HepG2 (cell line): ENCODE data around the gene SEMA4B. TPM values are rescaled to one million over a fixed set of nuclear protein-coding genes. Genes with fewer than 3 reads are reported as not detected.

Experiments used
- DMAP1 ChIP-seq: IDR thresholded peaks from 2 replicates; pipeline ENCODE4 v1.6.1; 2016
- ETV5 ChIP-seq: IDR thresholded peaks from 2 replicates; pipeline ENCODE4 v1.6.1; 2018; ENCODE audit warnings: missing biosample characterization, missing genetic modification reagents, inconsistent platforms, borderline replicate concordance
- HDAC2 ChIP-seq: sonication (generic); formaldehyde crosslinking; IDR thresholded peaks from 2 replicates; pipeline ENCODE4 v1.4.0; 2020; ENCODE audit warnings: missing genetic modification reagents
- IKZF4 ChIP-seq: sonication (generic); formaldehyde crosslinking; IDR thresholded peaks from 2 replicates; pipeline ENCODE4 v1.5.1; 2020; ENCODE audit warnings: borderline replicate concordance, mild to moderate bottlenecking, low read depth, missing genetic modification reagents; ENCODE audit errors: not compliant biosample characterization
- KAT8 ChIP-seq: IDR thresholded peaks from 2 replicates; pipeline ENCODE4 v1.6.1; 2016; ENCODE audit warnings: missing genetic modification reagents, missing compliant biosample characterization
- KLF6 ChIP-seq: IDR thresholded peaks from 2 replicates; pipeline ENCODE4 v1.8.0; 2016; ENCODE audit warnings: missing biosample characterization, missing genetic modification reagents
- MTF2 ChIP-seq: sonication (generic); formaldehyde crosslinking; IDR thresholded peaks from 2 replicates; pipeline ENCODE4 v1.5.0; 2020; ENCODE audit warnings: missing genetic modification reagents, borderline replicate concordance
- POLR2A ChIP-seq, 2 experiments: IDR thresholded peaks; 2 replicates each; pipeline ENCODE4 v1.6.1; 2011; ENCODE audit warnings: low read depth in 2 of 2, low read length in 2 of 2, mild to moderate bottlenecking in 1 of 2, moderate library complexity in 1 of 2; ENCODE audit not compliant: insufficient read depth in 1 of 2
- PRMT3 ChIP-seq: sonication (generic); formaldehyde crosslinking; IDR thresholded peaks from 2 replicates; pipeline ENCODE4 v1.8.1; 2022; ENCODE audit warnings: low read depth, mild to moderate bottlenecking, moderate library complexity, missing genetic modification reagents, borderline replicate concordance
- RFX1 ChIP-seq: fragments of 450-650 bp; IDR thresholded peaks from 2 replicates; pipeline ENCODE4 v1.6.1; 2017
- RFX3 ChIP-seq: IDR thresholded peaks from 2 replicates; pipeline ENCODE4 v1.6.1; 2016; ENCODE audit warnings: missing biosample characterization, missing genetic modification reagents
- RXRB ChIP-seq: IDR thresholded peaks from 2 replicates; pipeline ENCODE4 v1.6.1; 2016; ENCODE audit warnings: borderline replicate concordance, missing genetic modification reagents, missing compliant biosample characterization
- SP140L ChIP-seq: sonication (generic); formaldehyde crosslinking; IDR thresholded peaks from 2 replicates; pipeline ENCODE4 v1.4.0; 2020; ENCODE audit warnings: missing genetic modification reagents, borderline replicate concordance
- TGIF2 ChIP-seq: IDR thresholded peaks from 2 replicates; pipeline ENCODE4 v1.6.1; 2016; ENCODE audit warnings: control low read depth, missing compliant biosample characterization
- ZNF329 ChIP-seq: sonication (generic); formaldehyde crosslinking; IDR thresholded peaks from 2 replicates; pipeline ENCODE4 v1.9.0; 2021; ENCODE audit warnings: low read depth, mild to moderate bottlenecking, missing genetic modification reagents
- ZNF337 ChIP-seq: sonication (generic); formaldehyde crosslinking; IDR thresholded peaks from 2 replicates; pipeline ENCODE4 v1.5.1; 2020; ENCODE audit warnings: missing genetic modification reagents, low read depth, mild to moderate bottlenecking, borderline replicate concordance
- ZNF468 ChIP-seq: sonication (generic); formaldehyde crosslinking; IDR thresholded peaks from 2 replicates; pipeline ENCODE4 v1.8.0; 2022; ENCODE audit warnings: mild to moderate bottlenecking, moderate library complexity, missing genetic modification reagents
- ZNF598 ChIP-seq: sonication (generic); formaldehyde crosslinking; IDR thresholded peaks from 2 replicates; pipeline ENCODE4 v1.5.1; 2020; ENCODE audit warnings: mild to moderate bottlenecking, missing genetic modification reagents, borderline replicate concordance
- ZNF605 ChIP-seq: sonication (generic); formaldehyde crosslinking; IDR thresholded peaks from 2 replicates; pipeline ENCODE4 v1.8.0; 2022; ENCODE audit warnings: mild to moderate bottlenecking, missing genetic modification reagents
- ZNF703 ChIP-seq: sonication (generic); formaldehyde crosslinking; IDR thresholded peaks from 2 replicates; pipeline ENCODE4 v1.5.1; 2020; ENCODE audit warnings: missing genetic modification reagents, mild to moderate bottlenecking, moderate library complexity, borderline replicate concordance
- ZNF777 ChIP-seq: sonication (generic); formaldehyde crosslinking; IDR thresholded peaks from 2 replicates; pipeline ENCODE4 v1.4.0; 2020; ENCODE audit warnings: missing genetic modification reagents
- ZNF816 ChIP-seq: sonication (generic); formaldehyde crosslinking; IDR thresholded peaks from 2 replicates; pipeline ENCODE4 v1.8.0; 2022; ENCODE audit warnings: missing genetic modification reagents, mild to moderate bottlenecking, borderline replicate concordance
- polyA plus RNA-seq, 8 experiments: library from polyadenylated mRNA; depleted of rRNA in 3 of 8; stranded (reverse) in 7 of 8; unstranded in 1 of 8; fragments of >200 nt; fragmentation: Illumina TruSeq in 4 of 8; extraction: Trizol in 4 of 8; gene quantifications; 2 replicates each; pipeline versions ENCODE4 v1.2.1 to v1.2.3, GENCODE V29; 2011 to 2016; ENCODE audit warnings: low read depth in 4 of 8, missing spikeins in 1 of 8, mixed read lengths in 1 of 8; ENCODE audit not compliant: insufficient read depth in 1 of 8
- total RNA-seq, 5 experiments: library from RNA; depleted of rRNA; stranded (reverse); fragments of >200 nt; fragmentation: Illumina TruSeq; extraction: Trizol; gene quantifications; 2 replicates each; pipeline ENCODE4 v1.2.3, GENCODE V29; 2016; ENCODE audit warnings: low read depth in 1 of 5
- TF ChIP-seq, protein P1 (sequence below): sonication (generic); formaldehyde crosslinking; IDR thresholded peaks from 2 replicates; pipeline ENCODE4 v1.4.0; 2020; ENCODE audit warnings: mild to moderate bottlenecking, missing genetic modification reagents
- TF ChIP-seq, protein P2 (sequence below): IDR thresholded peaks from 2 replicates; pipeline ENCODE4 v1.6.1; 2012; ENCODE audit warnings: inconsistent platforms
- TF ChIP-seq, protein P3 (sequence below): sonication (generic); formaldehyde crosslinking; IDR thresholded peaks from 2 replicates; pipeline ENCODE4 v1.5.0; 2020; ENCODE audit warnings: missing genetic modification reagents

SEMA4B gene
- total and polyA plus RNA-seq, 2 of the 13 experiments (the other 11 are each of a cell fraction or from before 2014, with no cell fraction given) = 2.1 to 17.0 TPM

DNA sequence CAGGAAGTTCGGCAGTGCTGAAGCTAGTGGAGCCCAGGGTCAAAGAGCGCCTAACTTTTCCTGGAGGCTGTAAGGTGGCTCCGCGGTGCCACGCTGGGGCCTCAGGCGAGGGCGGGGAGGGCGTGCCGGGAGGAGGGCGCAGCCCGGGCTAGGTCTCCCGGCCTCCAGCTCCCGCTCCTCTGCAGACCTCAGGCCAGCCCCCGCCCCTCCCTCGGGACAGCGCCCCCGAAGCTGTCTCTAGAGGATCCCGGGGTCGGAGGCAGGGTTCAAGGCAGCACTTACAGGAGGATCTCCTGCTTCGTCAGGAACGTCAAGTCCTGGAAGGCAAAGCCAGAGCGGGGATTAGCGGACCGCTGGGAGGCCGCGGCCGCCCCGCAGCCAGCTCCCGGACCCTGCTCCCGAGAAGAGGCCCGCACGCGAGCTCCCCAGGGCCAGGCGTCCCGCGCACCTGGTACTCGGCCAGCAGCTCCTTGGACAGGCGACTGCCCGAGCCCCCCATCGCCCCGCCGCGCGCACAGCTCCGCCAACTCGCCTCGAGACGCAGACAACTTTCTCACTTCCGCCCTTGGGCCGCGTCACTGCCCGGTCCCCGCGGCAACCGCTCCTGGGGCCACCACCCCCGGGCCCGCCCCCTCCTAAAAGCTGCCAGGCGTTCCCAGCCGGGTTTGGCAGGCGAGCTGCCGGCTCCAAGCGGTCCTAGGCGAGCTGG, 32.4 kb downstream of the SEMA4B start, which contains the start of gene CIB1 (continued):
- TF ChIP-seq ZNF337 = peak; percentile 43; the same call in 1 of the 2 replicates
- no peak for TF ChIP-seq ZNF468 (CRISPR knock-in tag)
- TF ChIP-seq, protein P1, sequence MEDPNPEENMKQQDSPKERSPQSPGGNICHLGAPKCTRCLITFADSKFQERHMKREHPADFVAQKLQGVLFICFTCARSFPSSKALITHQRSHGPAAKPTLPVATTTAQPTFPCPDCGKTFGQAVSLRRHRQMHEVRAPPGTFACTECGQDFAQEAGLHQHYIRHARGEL (CRISPR knock-in tag) = 0 out of 2 replicates have a peak, but pooled peaks have one; percentile 60
- peak; percentile 51; the same call in 1 of the 2 replicates for TF ChIP-seq KAT8
- 0 out of 2 replicates have a peak, but pooled peaks have one; percentile 53 for TF ChIP-seq PRMT3
- no peak for TF ChIP-seq ZNF329 (CRISPR knock-in tag)
- peak; percentile 18; the same call in 1 of the 2 replicates for TF ChIP-seq KLF6 (CRISPR knock-in tag)
- peak; percentile 67 for TF ChIP-seq HDAC2
- no peak for TF ChIP-seq ZNF703 (CRISPR knock-in tag)
- TF ChIP-seq, protein P2, sequence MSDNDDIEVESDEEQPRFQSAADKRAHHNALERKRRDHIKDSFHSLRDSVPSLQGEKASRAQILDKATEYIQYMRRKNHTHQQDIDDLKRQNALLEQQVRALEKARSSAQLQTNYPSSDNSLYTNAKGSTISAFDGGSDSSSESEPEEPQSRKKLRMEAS = peak; percentile 78
- TF ChIP-seq RFX3 (CRISPR knock-in tag) = peak; percentile 70
- peak; percentile 65; the same call in 1 of the 2 replicates for TF ChIP-seq RFX1
- TF ChIP-seq TGIF2 (CRISPR knock-in tag) = peak; percentile 59; the same call in 1 of the 2 replicates
- peak in 1 of 2 experiments; percentile 73; a peak in 3 of 4 replicates for TF ChIP-seq POLR2A (IDR thresholded peaks at IDR 0.05; ENCODE audit: insufficient read depth in 1 of 2, low read depth in 2 of 2, low read length in 2 of 2)
- peak; percentile 75 for TF ChIP-seq DMAP1 (CRISPR knock-in tag)
- peak; percentile 19; the same call in 1 of the 2 replicates for TF ChIP-seq RXRB (CRISPR knock-in tag)
- TF ChIP-seq IKZF4 (CRISPR knock-in tag) = peak; percentile 63
- peak; percentile 46; the same call in 1 of the 2 replicates for TF ChIP-seq MTF2 (CRISPR knock-in tag)
- no peak for TF ChIP-seq SP140L (CRISPR knock-in tag)
- peak; percentile 77; the same call in 1 of the 2 replicates for TF ChIP-seq ZNF598 (CRISPR knock-in tag)
- TF ChIP-seq ETV5 (CRISPR knock-in tag) = peak; percentile 55; the same call in 1 of the 2 replicates
- TF ChIP-seq ZNF605 = peak; percentile 83
- 0 out of 2 replicates have a peak, but pooled peaks have one; percentile 60 for TF ChIP-seq ZNF816 (CRISPR knock-in tag)
- TF ChIP-seq, protein P3, sequence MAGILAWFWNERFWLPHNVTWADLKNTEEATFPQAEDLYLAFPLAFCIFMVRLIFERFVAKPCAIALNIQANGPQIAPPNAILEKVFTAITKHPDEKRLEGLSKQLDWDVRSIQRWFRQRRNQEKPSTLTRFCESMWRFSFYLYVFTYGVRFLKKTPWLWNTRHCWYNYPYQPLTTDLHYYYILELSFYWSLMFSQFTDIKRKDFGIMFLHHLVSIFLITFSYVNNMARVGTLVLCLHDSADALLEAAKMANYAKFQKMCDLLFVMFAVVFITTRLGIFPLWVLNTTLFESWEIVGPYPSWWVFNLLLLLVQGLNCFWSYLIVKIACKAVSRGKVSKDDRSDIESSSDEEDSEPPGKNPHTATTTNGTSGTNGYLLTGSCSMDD (CRISPR knock-in tag) = no peak
- no peak; the same call in 1 of the 2 replicates for TF ChIP-seq ZNF777 (CRISPR knock-in tag)
